Neuronal stem cell (in vitro differentiated cells): Measurements from ENCODE around the gene PRDM2.
"Not testable (repeated sequence)": the region's sequence is repeated elsewhere in the genome, so short reads cannot be mapped to it uniquely, and the experiment has no call there.

Experiments used
- DNase-seq: peaks from one replicate; pipeline ENCODE4 v3.0.0-alpha.2; 2013; ENCODE audit warnings: low spot score
- H2AFZ ChIP-seq: one replicate; pipeline ENCODE4 v1.6.1; 2013; ENCODE audit warnings: mild to moderate bottlenecking, low read length, inconsistent platforms
- H2AK5ac ChIP-seq: 2 replicates; pipeline ENCODE4 v1.6.1; 2013; ENCODE audit warnings: low read depth, mild to moderate bottlenecking, inconsistent platforms, low read length, moderate library complexity, mixed read lengths
- H2BK120ac ChIP-seq: 2 replicates; pipeline ENCODE4 v1.6.1; 2013; ENCODE audit warnings: low read depth, mild to moderate bottlenecking, inconsistent platforms, low read length, moderate library complexity, mixed read lengths
- H2BK12ac ChIP-seq: one replicate; pipeline ENCODE4 v1.6.1; 2013; ENCODE audit warnings: low read length, inconsistent platforms
- H2BK15ac ChIP-seq: 2 replicates; pipeline ENCODE4 v1.6.1; 2013; ENCODE audit warnings: mild to moderate bottlenecking, low read length, inconsistent platforms, mixed read lengths
- H2BK5ac ChIP-seq: one replicate; pipeline ENCODE4 v1.6.1; 2013; ENCODE audit warnings: inconsistent platforms, mild to moderate bottlenecking, low read length, moderate library complexity
- H3K14ac ChIP-seq: one replicate; pipeline ENCODE4 v1.6.1; 2013; ENCODE audit warnings: low read length, inconsistent platforms
- H3K18ac ChIP-seq: 2 replicates; pipeline ENCODE4 v1.6.1; 2013; ENCODE audit warnings: low read length, inconsistent platforms
- H3K23ac ChIP-seq: 2 replicates; pipeline ENCODE4 v1.6.1; 2013; ENCODE audit warnings: low read depth, mild to moderate bottlenecking, mixed read lengths, low read length, inconsistent platforms; ENCODE audit not compliant: poor library complexity
- H3K27ac ChIP-seq: replicated peaks from 3 replicates; pipeline ENCODE4 v1.5.1; 2013; ENCODE audit warnings: low read length, inconsistent platforms
- H3K27me3 ChIP-seq, 3 experiments: 2 replicates each; pipeline ENCODE4 v1.6.1; 2013; ENCODE audit warnings: low read length in 3 of 3, mild to moderate bottlenecking in 2 of 3, inconsistent platforms in 1 of 3, low read depth in 1 of 3, mixed read lengths in 1 of 3, moderate library complexity in 1 of 3; ENCODE audit not compliant: control insufficient read depth in 3 of 3, insufficient read depth in 3 of 3
- H3K36me3 ChIP-seq, 2 donors: replicated peaks in 1 of 2; 2 replicates each; pipeline ENCODE4 v1.6.1; 2013; ENCODE audit warnings: low read length in 2 of 2; ENCODE audit not compliant: control insufficient read depth in 2 of 2, insufficient read depth in 2 of 2
- H3K4ac ChIP-seq: 2 replicates; pipeline ENCODE4 v1.6.1; 2013; ENCODE audit warnings: inconsistent platforms, mild to moderate bottlenecking, low read length, moderate library complexity
- H3K4me1 ChIP-seq, 2 donors: 1 replicate in 1 of 2; 2 replicates in 1 of 2; pipeline ENCODE4 v1.6.1; 2013; ENCODE audit warnings: low read length in 2 of 2, low read depth in 1 of 2; ENCODE audit not compliant: control insufficient read depth in 2 of 2, insufficient read depth in 1 of 2
- H3K4me2 ChIP-seq: one replicate; pipeline ENCODE4 v1.6.1; 2013; ENCODE audit warnings: mild to moderate bottlenecking, low read length, inconsistent platforms; ENCODE audit not compliant: insufficient read depth, poor library complexity, severe bottlenecking
- H3K4me3 ChIP-seq, 2 donors: 2 replicates each; pipeline ENCODE4 v1.5.1; 2013; ENCODE audit warnings: low read length in 2 of 2, mild to moderate bottlenecking in 2 of 2, inconsistent platforms in 1 of 2, moderate library complexity in 1 of 2
- H3K79me1 ChIP-seq: one replicate; pipeline ENCODE4 v1.6.1; 2013; ENCODE audit warnings: low read depth, mild to moderate bottlenecking, inconsistent platforms, low read length, moderate library complexity
- H3K9ac ChIP-seq: one replicate; pipeline ENCODE4 v1.6.1; 2013; ENCODE audit warnings: mild to moderate bottlenecking, low read depth, low read length, inconsistent platforms; ENCODE audit not compliant: poor library complexity
- H3K9me3 ChIP-seq, 2 donors: replicated peaks in 1 of 2; 2 replicates each; pipeline versions ENCODE3 to v1.6.1; 2013; ENCODE audit warnings: low read length in 2 of 2, mild to moderate bottlenecking in 2 of 2, inconsistent platforms in 1 of 2, low read depth in 1 of 2, mixed read lengths in 1 of 2, moderate library complexity in 1 of 2; ENCODE audit not compliant: control insufficient read depth in 2 of 2, insufficient read depth in 1 of 2
- H4K8ac ChIP-seq: one replicate; pipeline ENCODE4 v1.6.1; 2013; ENCODE audit warnings: low read depth, mild to moderate bottlenecking, inconsistent platforms, low read length, moderate library complexity
- H4K91ac ChIP-seq: one replicate; pipeline ENCODE4 v1.6.1; 2013; ENCODE audit warnings: low read length, low read depth, mild to moderate bottlenecking, inconsistent platforms; ENCODE audit not compliant: poor library complexity
- WGBS, 2 donors: extraction: QIAGEN DNeasy Blood & Tissue Kit; methylation state at CpG; one replicate each; pipeline ENCODE4 v1.1.7; 2013; ENCODE audit warnings: missing lambda C conversion rate in 2 of 2, mixed read lengths in 1 of 2; ENCODE audit not compliant: insufficient read length in 2 of 2, insufficient replicate concordance in 1 of 2; ENCODE audit errors: extremely low coverage in 2 of 2; 5-methylcytosine and 5-hydroxymethylcytosine counted together

The PRDM2 gene

GRCh38 chr1:13679651-13680050 is 20.3 kb upstream of the PRDM2 start:
- Histone ChIP-seq H3K9ac (no peak overlapping the region), H3K27ac (no peak overlapping the region), H3K27me3 (no peaks in the 10 kb centered on the region), H2BK120ac (no peak overlapping the region), H2BK12ac (no peak overlapping the region), H3K4ac (no peak overlapping the region), H3K4me2 (no peak overlapping the region), H4K8ac (no peak overlapping the region), H3K36me3 (no peaks in the 10 kb centered on the region), H2BK5ac (no peak overlapping the region), H3K4me3 (no peak overlapping the region), H3K4me1 (no peaks in the 10 kb centered on the region), H3K18ac (no peak overlapping the region), H3K9me3 (no peaks in the 10 kb centered on the region), H3K79me1 (no peaks in the 10 kb centered on the region), H3K14ac (no peak overlapping the region), H2AFZ (no peak overlapping the region), H3K23ac (no peak overlapping the region), H2AK5ac (no peak overlapping the region), H2BK15ac (no peak overlapping the region), H4K91ac (no peak overlapping the region)
- no peak for DNase-seq
- no CpG with 5 or more reads among the region's 3 CpGs for WGBS, 2 donors

GRCh38 chr1:13680609-13681008 is 19.4 kb upstream of the PRDM2 start:
- H4K91ac ChIP-seq, H3K18ac ChIP-seq, H3K36me3 ChIP-seq, H2BK120ac ChIP-seq, H3K27ac ChIP-seq, H2BK15ac ChIP-seq, H3K79me1 ChIP-seq, H4K8ac ChIP-seq, H3K14ac ChIP-seq, H3K9me3 ChIP-seq, H3K9ac ChIP-seq, DNase-seq, H3K4ac ChIP-seq, H2AK5ac ChIP-seq, H3K4me2 ChIP-seq, H3K23ac ChIP-seq, H3K4me1 ChIP-seq, H2BK12ac ChIP-seq, H2BK5ac ChIP-seq, H3K4me3 ChIP-seq, H2AFZ ChIP-seq, H3K27me3 ChIP-seq: not testable (repeated sequence)
- WGBS, 2 donors: no CpG with 5 or more reads among the region's 9 CpGs

GRCh38 chr1:13681921-13682320 is 18.1 kb upstream of the PRDM2 start:
- no peak overlapping the region for H2BK12ac ChIP-seq
- no peaks in the 10 kb centered on the region for H3K9me3 ChIP-seq
- H3K79me1 ChIP-seq: no peaks in the 10 kb centered on the region
- H2BK120ac ChIP-seq: no peak overlapping the region
- H3K14ac ChIP-seq: no peak overlapping the region
- H3K23ac ChIP-seq: no peak overlapping the region
- no peak overlapping the region for H3K18ac ChIP-seq
- no peak overlapping the region for H2AFZ ChIP-seq
- H3K27ac ChIP-seq: no peak overlapping the region
- H4K8ac ChIP-seq: no peak overlapping the region
- no peak overlapping the region for H2AK5ac ChIP-seq
- H3K27me3 ChIP-seq: no peaks in the 10 kb centered on the region
- H4K91ac ChIP-seq: no peak overlapping the region
- no peaks in the 10 kb centered on the region for H3K4me1 ChIP-seq
- no peak overlapping the region for H2BK15ac ChIP-seq
- no peak overlapping the region for H3K4me2 ChIP-seq
- no peak overlapping the region for H2BK5ac ChIP-seq
- no peak overlapping the region for H3K4me3 ChIP-seq
- no peak overlapping the region for H3K9ac ChIP-seq
- WGBS, 2 donors: no CpG with 5 or more reads among the region's 1 CpG
- no peak overlapping the region for H3K4ac ChIP-seq
- no peak for DNase-seq
- no peaks in the 10 kb centered on the region for H3K36me3 ChIP-seq

- Histone ChIP-seq H4K91ac (no peak overlapping the region), H3K79me1 (no peaks in the 10 kb centered on the region), H3K27ac (no peak overlapping the region), H3K23ac (no peak overlapping the region), H3K4me3 (no peak overlapping the region), H4K8ac (no peak overlapping the region), H3K4me1 (no peaks in the 10 kb centered on the region), H2BK12ac (no peak overlapping the region), H3K4me2 (no peak overlapping the region), H2BK15ac (no peak overlapping the region), H2AFZ (no peak overlapping the region), H3K27me3 (no peaks in the 10 kb centered on the region), H2BK5ac (no peak overlapping the region), H3K9me3 (no peaks in the 10 kb centered on the region), H3K4ac (no peak overlapping the region), H2AK5ac (no peak overlapping the region), H3K14ac (no peak overlapping the region), H2BK120ac (no peak overlapping the region), H3K9ac (no peak overlapping the region), H3K18ac (no peak overlapping the region), H3K36me3 (no peaks in the 10 kb centered on the region)
- WGBS, 2 donors: no CpG with 5 or more reads among the region's 3 CpGs
- DNase-seq: no peak
Observed at GRCh38 chr1:13682444-13682843, 17.5 kb upstream of the PRDM2 start.
